ENCODE measurements around the gene ZSCAN10. TPM values are rescaled to one million over a fixed set of nuclear protein-coding genes. Genes with fewer than 3 reads are reported as not detected.

The ZSCAN10 gene
- total RNA-seq, 1 experiment from 2014 or later: not detected

- peak; percentile 98 for DNase-seq (ENCODE audit: low read depth)
Measured at GRCh38 chr16:3134338-3135125, 35.4 kb upstream of the ZSCAN10 start, which contains the start of gene ZNF213. Gene ZNF213, plus strand, starts transcription at chr16:3135029. Its CDS starts 2,252 bp downstream, at chr16:3137281.

- DNase-seq (ENCODE audit: low read depth): no peak
Measured at GRCh38 chr16:3133844-3134243, 34.8 kb upstream of the ZSCAN10 start.

- peak; percentile 38 for DNase-seq (ENCODE audit: low read depth)
Measured at GRCh38 chr16:3131755-3132377, 32.8 kb upstream of the ZSCAN10 start.

GRCh38 chr16:3129137-3130131 is 30.3 kb upstream of the ZSCAN10 start:
- DNase-seq (ENCODE audit: low read depth): peak; percentile 71

- DNase-seq (ENCODE audit: low read depth): no peak
Measured at GRCh38 chr16:3127745-3128144, 28.7 kb upstream of the ZSCAN10 start.

- DNase-seq (ENCODE audit: low read depth): peak; percentile 95
Measured at GRCh38 chr16:3123986-3124886, 25.1 kb upstream of the ZSCAN10 start.

- no peak for DNase-seq (ENCODE audit: low read depth)
Measured at GRCh38 chr16:3122926-3123570, 24.0 kb upstream of the ZSCAN10 start.

- no peak for DNase-seq (ENCODE audit: low read depth)
Measured at GRCh38 chr16:3121851-3122467, 22.9 kb upstream of the ZSCAN10 start.

- DNase-seq (ENCODE audit: low read depth): no peak
Measured at GRCh38 chr16:3120435-3120834, 21.3 kb upstream of the ZSCAN10 start.

- DNase-seq (ENCODE audit: low read depth): no peak
Measured at GRCh38 chr16:3119701-3120408, 20.8 kb upstream of the ZSCAN10 start.

GRCh38 chr16:3119286-3119685 is 20.2 kb upstream of the ZSCAN10 start:
- DNase-seq (ENCODE audit: low read depth): no peak

- no peak for DNase-seq (ENCODE audit: low read depth)
Measured at GRCh38 chr16:3118846-3119245, 19.8 kb upstream of the ZSCAN10 start.

GRCh38 chr16:3118204-3118790 is 19.2 kb upstream of the ZSCAN10 start:
- DNase-seq (ENCODE audit: low read depth): no peak

- DNase-seq (ENCODE audit: low read depth): no peak
Measured at GRCh38 chr16:3115561-3115960, 16.5 kb upstream of the ZSCAN10 start.

- DNase-seq (ENCODE audit: low read depth): no peak
Measured at GRCh38 chr16:3115003-3115402, 15.9 kb upstream of the ZSCAN10 start.

- peak; percentile 56 for DNase-seq (ENCODE audit: low read depth)
Measured at GRCh38 chr16:3113765-3114479, 14.8 kb upstream of the ZSCAN10 start.

- no peak for DNase-seq (ENCODE audit: low read depth)
Measured at GRCh38 chr16:3112881-3113574, 13.9 kb upstream of the ZSCAN10 start.

All from Daoy (cell line).